GM19438 (cell line): ENCODE measurements around the gene PFDN1.

ENCODE experiments used
- ATAC-seq: cut with Tn5 transposase; IDR thresholded peaks from one replicate; pipeline ENCODE4 v1.9.1; 2021; ENCODE audit warnings: low read depth; ENCODE audit not compliant: unreplicated experiment

PFDN1 gene

GRCh38 chr5:140299056-140299455 is 3.8 kb downstream of the PFDN1 start:
- no peak for ATAC-seq

- no peak for ATAC-seq
Observed at GRCh38 chr5:140298183-140298601, 4.7 kb downstream of the PFDN1 start.

GRCh38 chr5:140297283-140297682 is 5.6 kb downstream of the PFDN1 start:
- ATAC-seq: no peak

- no peak for ATAC-seq
Observed at GRCh38 chr5:140296289-140296688, 6.6 kb downstream of the PFDN1 start.

GRCh38 chr5:140295414-140295813 is 7.5 kb downstream of the PFDN1 start:
- no peak for ATAC-seq

GRCh38 chr5:140294753-140295152 is 8.1 kb downstream of the PFDN1 start:
- ATAC-seq: no peak

- no peak for ATAC-seq
Observed at GRCh38 chr5:140293849-140294100, 9.1 kb downstream of the PFDN1 start.

GRCh38 chr5:140293091-140293848 is 9.6 kb downstream of the PFDN1 start:
- no peak for ATAC-seq

GRCh38 chr5:140292212-140293036 is 10.5 kb downstream of the PFDN1 start:
- no peak for ATAC-seq

GRCh38 chr5:140287801-140288521 is 14.9 kb downstream of the PFDN1 start:
- ATAC-seq: no peak

GRCh38 chr5:140286424-140286823 is 16.5 kb downstream of the PFDN1 start:
- ATAC-seq: no peak

GRCh38 chr5:140284013-140284412 is 18.9 kb downstream of the PFDN1 start:
- ATAC-seq: no peak

- no peak for ATAC-seq
Observed at GRCh38 chr5:140282266-140282665, 20.6 kb downstream of the PFDN1 start.

- no peak for ATAC-seq
Observed at GRCh38 chr5:140275837-140276236, 27.1 kb downstream of the PFDN1 start.

GRCh38 chr5:140273401-140273877 is 29.5 kb downstream of the PFDN1 start:
- ATAC-seq: no peak

GRCh38 chr5:140270008-140270407 is 32.9 kb downstream of the PFDN1 start:
- ATAC-seq: no peak

GRCh38 chr5:140267559-140268018 is 35.3 kb downstream of the PFDN1 start:
- no peak for ATAC-seq

- ATAC-seq: no peak
Observed at GRCh38 chr5:140267201-140267540, 35.7 kb downstream of the PFDN1 start.

GRCh38 chr5:140266471-140267200 is 36.3 kb downstream of the PFDN1 start:
- ATAC-seq: no peak

- ATAC-seq: no peak
Observed at GRCh38 chr5:140265845-140266244, 37.1 kb downstream of the PFDN1 start.

- ATAC-seq: no peak
Observed at GRCh38 chr5:140262839-140263238, 40.1 kb downstream of the PFDN1 start.
